NT2/D1 (cell line): ENCODE measurements around the gene FTCD.

Experiments
- SUZ12 ChIP-seq: IDR thresholded peaks from 2 replicates; pipeline ENCODE4 v1.6.1; 2011; ENCODE audit not compliant: insufficient read length, insufficient read depth; ENCODE audit errors: extremely low read depth
- YY1 ChIP-seq: IDR thresholded peaks from 2 replicates; pipeline ENCODE4 v1.6.1; 2011; ENCODE audit not compliant: insufficient read length, insufficient read depth
- ZNF274 ChIP-seq: IDR thresholded peaks from 2 replicates; pipeline ENCODE4 v1.6.1; 2011; ENCODE audit warnings: mild to moderate bottlenecking, low read depth, low read length

GRCh38 chr21:46095814-46096595 is 59.4 kb downstream of the FTCD start:
- TF ChIP-seq YY1: no peak
- no peak for TF ChIP-seq ZNF274
- no peak for TF ChIP-seq SUZ12
